Hepatocyte (in vitro differentiated cells): ENCODE data around the gene FLRT1. TPM values are rescaled to one million over a fixed set of nuclear protein-coding genes. Genes with fewer than 3 reads are reported as not detected.
A peak's percentile ranks its signal among the peaks of the same experiment; 100 is the strongest.

Experiments used
- DNase-seq: peaks from one replicate; pipeline ENCODE4 v3.0.0-alpha.2; 2016; ENCODE audit warnings: low spot score
- H2AFZ ChIP-seq: fragments of 200-600 bp; sonication (generic); 2 replicates; pipeline ENCODE4 v1.6.0; 2016; ENCODE audit warnings: antibody characterized with exemption, mild to moderate bottlenecking
- H3K27ac ChIP-seq: fragments of 200-600 bp; sonication (generic); 2 replicates; pipeline ENCODE4 v1.5.1; 2016; ENCODE audit warnings: mild to moderate bottlenecking
- H3K27me3 ChIP-seq: fragments of 200-600 bp; sonication (generic); 2 replicates; pipeline ENCODE4 v1.6.1; 2016
- H3K36me3 ChIP-seq: fragments of 200-600 bp; sonication (generic); replicated peaks from 2 replicates; pipeline ENCODE4 v1.5.1; 2016; ENCODE audit warnings: low read depth; ENCODE audit not compliant: insufficient read depth
- H3K4me1 ChIP-seq: fragments of 200-600 bp; sonication (generic); 2 replicates; pipeline ENCODE4 v1.5.1; 2016; ENCODE audit warnings: mild to moderate bottlenecking, moderate library complexity; ENCODE audit not compliant: insufficient read depth
- H3K4me2 ChIP-seq: fragments of 200-600 bp; sonication (generic); 2 replicates; pipeline ENCODE4 v1.6.0; 2016
- H3K4me3 ChIP-seq: fragments of 200-600 bp; sonication (generic); 2 replicates; pipeline ENCODE4 v1.5.1; 2016; ENCODE audit warnings: mild to moderate bottlenecking
- H3K79me2 ChIP-seq: fragments of 200-600 bp; sonication (generic); 2 replicates; pipeline ENCODE4 v1.6.0; 2017; ENCODE audit warnings: mild to moderate bottlenecking
- H3K9me2 ChIP-seq: fragments of 200-600 bp; sonication (generic); replicated peaks from 2 replicates; pipeline ENCODE4 v1.6.0; 2017; ENCODE audit warnings: mild to moderate bottlenecking; ENCODE audit not compliant: insufficient read depth
- H3K9me3 ChIP-seq: fragments of 200-600 bp; sonication (generic); 2 replicates; pipeline ENCODE4 v1.5.1; 2016; ENCODE audit warnings: low read depth, mild to moderate bottlenecking
- H4K20me1 ChIP-seq: fragments of 200-600 bp; sonication (generic); 2 replicates; pipeline ENCODE4 v1.6.0; 2016; ENCODE audit warnings: mild to moderate bottlenecking; ENCODE audit not compliant: insufficient read depth, poor library complexity, severe bottlenecking
- EZH2 ChIP-seq: fragments of 200-600 bp; sonication (generic); IDR thresholded peaks from 2 replicates; pipeline ENCODE4 v1.6.1; 2016; ENCODE audit warnings: antibody characterized with exemption, mild to moderate bottlenecking, borderline replicate concordance
- EZH2phosphoT487 ChIP-seq: fragments of 200-600 bp; sonication (generic); IDR thresholded peaks from one replicate; pipeline ENCODE4 v1.6.1; 2018; ENCODE audit warnings: antibody characterized with exemption, mild to moderate bottlenecking, low read depth, moderate library complexity; ENCODE audit not compliant: unreplicated experiment, severe bottlenecking
- WGBS: methylation state at CpG from one replicate; pipeline ENCODE4 v1.1.6; 2016; ENCODE audit warnings: low lambda C conversion rate; ENCODE audit errors: missing lambda C conversion rate; 5-methylcytosine and 5-hydroxymethylcytosine counted together
- polyA plus RNA-seq: library from polyadenylated mRNA; unstranded; fragments of >200 nt; fragmentation: Nextera tagmentation; extraction: Ambion mirVana; gene quantifications from 2 replicates; pipeline ENCODE4 v1.2.1, GENCODE V29; 2016
- total RNA-seq: library from RNA; depleted of rRNA; stranded (reverse); fragments of >200 nt; gene quantifications from 2 replicates; pipeline ENCODE4 v1.2.3, GENCODE V29; 2014
- TF ChIP-seq, protein P1 (sequence below): fragments of 200-600 bp; sonication (generic); IDR thresholded peaks from 2 replicates; pipeline ENCODE4 v1.5.1; 2016; ENCODE audit warnings: antibody characterized with exemption, mild to moderate bottlenecking; ENCODE audit not compliant: poor library complexity

Gene FLRT1
- total and polyA plus RNA-seq, 2 experiments from 2014 or later, result 0.34 to 0.43 TPM

DNA sequence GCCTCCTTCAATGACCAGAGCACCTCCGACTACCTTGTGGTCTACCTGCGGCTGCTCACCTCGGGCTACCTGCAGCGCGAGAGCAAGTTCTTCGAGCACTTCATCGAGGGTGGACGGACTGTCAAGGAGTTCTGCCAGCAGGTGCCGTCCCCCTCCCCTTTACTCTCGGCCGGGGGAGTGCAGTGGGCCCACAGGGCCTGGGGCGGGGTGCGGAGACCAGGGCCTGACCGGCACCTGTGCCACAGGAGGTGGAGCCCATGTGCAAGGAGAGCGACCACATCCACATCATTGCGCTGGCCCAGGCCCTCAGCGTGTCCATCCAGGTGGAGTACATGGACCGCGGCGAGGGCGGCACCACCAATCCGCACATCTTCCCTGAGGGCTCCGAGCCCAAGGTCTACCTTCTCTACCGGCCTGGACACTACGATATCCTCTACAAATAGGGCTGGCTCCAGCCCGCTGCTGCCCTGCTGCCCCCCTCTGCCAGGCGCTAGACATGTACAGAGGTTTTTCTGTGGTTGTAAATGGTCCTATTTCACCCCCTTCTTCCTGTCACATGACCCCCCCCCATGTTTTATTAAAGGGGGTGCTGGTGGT, 38.5 kb upstream of the FLRT1 start:
- H3K27ac ChIP-seq, result no peak overlapping the region
- no peaks in the 10 kb centered on the region for H3K9me2 ChIP-seq
- DNase-seq, result no peak
- H3K79me2 ChIP-seq, result no peaks in the 10 kb centered on the region
- no peak overlapping the region for H2AFZ ChIP-seq
- H3K27me3 ChIP-seq, result no peaks in the 10 kb centered on the region
- H3K4me2 ChIP-seq, result no peak overlapping the region
- 96% methylated on average over 24 of the region's 27 CpGs for WGBS
- H3K4me3 ChIP-seq, result no peak overlapping the region
- peaks cover 26% of the 10 kb centered on the region for H4K20me1 ChIP-seq
- H3K9me3 ChIP-seq, result no peaks in the 10 kb centered on the region
- no peak for TF ChIP-seq EZH2
- TF ChIP-seq, protein P1, sequence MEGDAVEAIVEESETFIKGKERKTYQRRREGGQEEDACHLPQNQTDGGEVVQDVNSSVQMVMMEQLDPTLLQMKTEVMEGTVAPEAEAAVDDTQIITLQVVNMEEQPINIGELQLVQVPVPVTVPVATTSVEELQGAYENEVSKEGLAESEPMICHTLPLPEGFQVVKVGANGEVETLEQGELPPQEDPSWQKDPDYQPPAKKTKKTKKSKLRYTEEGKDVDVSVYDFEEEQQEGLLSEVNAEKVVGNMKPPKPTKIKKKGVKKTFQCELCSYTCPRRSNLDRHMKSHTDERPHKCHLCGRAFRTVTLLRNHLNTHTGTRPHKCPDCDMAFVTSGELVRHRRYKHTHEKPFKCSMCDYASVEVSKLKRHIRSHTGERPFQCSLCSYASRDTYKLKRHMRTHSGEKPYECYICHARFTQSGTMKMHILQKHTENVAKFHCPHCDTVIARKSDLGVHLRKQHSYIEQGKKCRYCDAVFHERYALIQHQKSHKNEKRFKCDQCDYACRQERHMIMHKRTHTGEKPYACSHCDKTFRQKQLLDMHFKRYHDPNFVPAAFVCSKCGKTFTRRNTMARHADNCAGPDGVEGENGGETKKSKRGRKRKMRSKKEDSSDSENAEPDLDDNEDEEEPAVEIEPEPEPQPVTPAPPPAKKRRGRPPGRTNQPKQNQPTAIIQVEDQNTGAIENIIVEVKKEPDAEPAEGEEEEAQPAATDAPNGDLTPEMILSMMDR, result no peak
- peaks cover 30% of the 10 kb centered on the region for H3K4me1 ChIP-seq
- H3K36me3 ChIP-seq, result no peaks in the 10 kb centered on the region

DNA sequence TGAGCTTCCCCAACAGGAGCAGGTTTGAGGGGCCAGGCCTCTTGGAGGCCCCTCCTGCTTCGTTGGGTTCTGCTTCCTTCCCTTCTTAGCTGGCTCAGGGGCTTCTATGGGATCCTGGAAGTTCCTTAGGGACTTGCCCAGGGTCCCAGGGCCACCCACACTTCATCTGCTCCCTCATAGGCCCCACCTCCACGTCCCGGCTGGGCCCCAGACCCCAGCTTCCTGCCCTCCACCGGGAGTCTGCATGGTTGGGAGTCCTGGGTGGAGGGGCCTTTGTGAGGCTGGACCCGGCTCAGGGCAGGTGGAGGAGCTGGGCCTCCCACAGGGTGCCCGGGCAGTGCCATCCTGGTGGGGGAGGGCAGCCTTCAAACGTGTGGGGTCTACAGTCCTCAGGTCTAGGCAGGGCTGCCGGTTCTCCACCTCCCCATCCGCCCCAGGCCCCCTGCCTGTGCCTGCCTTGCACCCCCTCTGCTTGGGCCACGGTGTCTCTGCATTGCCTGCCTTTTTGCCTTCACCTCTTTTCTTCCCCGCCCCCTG, 37.9 kb upstream of the FLRT1 start:
- no peak overlapping the region for H3K27ac ChIP-seq
- no peak overlapping the region for H2AFZ ChIP-seq
- no peaks in the 10 kb centered on the region for H3K79me2 ChIP-seq
- no peaks in the 10 kb centered on the region for H3K9me2 ChIP-seq
- 84% methylated on average over 7 of the region's 11 CpGs for WGBS
- H3K4me1 ChIP-seq, result peaks cover 34% of the 10 kb centered on the region
- TF ChIP-seq, protein P1, result no peak
- TF ChIP-seq EZH2, result no peak
- no peaks in the 10 kb centered on the region for H3K9me3 ChIP-seq
- no peak for DNase-seq
- peaks cover 23% of the 10 kb centered on the region for H4K20me1 ChIP-seq
- no peak overlapping the region for H3K4me2 ChIP-seq
- no peaks in the 10 kb centered on the region for H3K36me3 ChIP-seq
- no peaks in the 10 kb centered on the region for H3K27me3 ChIP-seq
- no peak overlapping the region for H3K4me3 ChIP-seq

DNA sequence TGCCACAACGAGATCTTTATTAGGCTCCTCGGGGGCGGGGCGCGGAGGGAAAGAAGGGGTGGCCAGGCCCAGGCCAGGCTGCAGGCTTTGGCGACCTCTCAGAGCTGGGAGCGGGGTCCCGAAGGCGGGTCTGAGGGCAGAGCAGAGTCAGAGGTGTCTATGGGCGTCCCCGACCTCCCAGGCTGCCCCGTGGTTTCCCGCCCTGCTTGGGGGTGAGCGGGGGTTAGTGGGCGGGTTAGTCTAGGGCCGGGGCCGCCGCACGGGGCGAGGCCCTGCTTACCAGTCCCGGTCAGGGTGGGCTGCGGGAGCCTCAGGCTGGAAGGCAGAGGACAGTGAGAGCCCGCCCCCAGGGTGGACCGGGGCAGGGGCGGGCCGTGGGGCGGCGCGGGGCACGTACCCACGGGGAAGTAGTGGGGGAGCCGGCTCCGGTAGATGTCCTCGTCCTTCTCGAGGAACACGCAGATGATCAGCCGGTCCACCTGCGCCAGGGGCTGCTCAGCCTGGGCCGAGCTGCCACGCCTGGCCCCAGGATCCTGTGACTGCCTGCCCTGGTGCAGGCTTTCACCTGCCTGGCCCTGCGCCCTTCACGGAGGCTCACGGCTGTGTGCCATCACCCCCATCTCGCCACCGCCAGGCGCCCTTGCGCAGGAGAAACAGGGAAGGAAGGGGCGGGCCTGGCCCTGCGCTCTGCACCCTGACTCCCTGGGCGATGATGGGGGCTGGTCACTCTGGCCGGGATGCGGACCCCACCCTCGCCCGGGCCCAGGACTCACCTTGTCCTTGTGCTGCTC, 37.0 kb upstream of the FLRT1 start:
- peak overlapping the region; percentile 90 for H3K4me2 ChIP-seq
- no peaks in the 10 kb centered on the region for H3K9me2 ChIP-seq
- no peak overlapping the region for H2AFZ ChIP-seq
- no peak overlapping the region for H3K4me3 ChIP-seq
- no peaks in the 10 kb centered on the region for H3K36me3 ChIP-seq
- WGBS, result 63% methylated on average over 24 of the region's 54 CpGs
- peaks cover 34% of the 10 kb centered on the region for H3K4me1 ChIP-seq
- DNase-seq, result no peak
- no peak overlapping the region for H3K27ac ChIP-seq
- H3K79me2 ChIP-seq, result no peaks in the 10 kb centered on the region
- TF ChIP-seq EZH2phosphoT487 (no peak), EZH2 (no peak)
- TF ChIP-seq, protein P1, result no peak
- H3K27me3 ChIP-seq, result no peaks in the 10 kb centered on the region
- H3K9me3 ChIP-seq, result no peaks in the 10 kb centered on the region
- peaks cover 23% of the 10 kb centered on the region for H4K20me1 ChIP-seq
